Measurements from ENCODE around the gene AHCY. TPM values are rescaled to one million over a fixed set of nuclear protein-coding genes. Genes with fewer than 3 reads are reported as not detected.
"Not testable (repeated sequence)": the region's sequence is repeated elsewhere in the genome, so short reads cannot be mapped to it uniquely, and the experiment has no call there.

AHCY gene
- total RNA-seq, 3 donors from 2014 or later (not counting 1 experiment from before 2014, with no cell fraction given), result 7.1 to 8.3 (median 7.7) TPM

DNA sequence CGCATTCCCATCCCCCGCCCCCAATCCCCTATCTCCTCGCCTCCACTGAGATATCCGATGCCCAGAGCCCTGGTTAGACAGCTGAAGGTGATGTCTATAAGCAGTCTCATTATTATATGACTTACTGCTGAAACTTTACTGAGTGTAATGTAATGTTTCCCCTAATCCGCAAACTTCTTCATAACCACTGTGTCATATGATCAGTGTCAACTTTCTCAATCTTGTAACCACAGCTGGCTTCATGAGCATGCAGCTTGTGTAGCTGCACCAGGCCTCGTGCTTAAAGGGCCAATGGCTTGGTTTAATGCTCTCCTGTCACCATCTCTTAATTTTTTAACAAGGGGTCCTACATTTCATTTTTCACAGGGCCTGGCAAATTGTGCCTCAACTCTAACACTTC is 53.9 kb downstream of the AHCY start:
- Histone ChIP-seq H3K4me1 (ENCODE audit: control insufficient read depth, insufficient read depth, low read length) (peaks cover 5% of the 10 kb centered on the region), H3K27me3 (ENCODE audit: control insufficient read depth, insufficient read depth, low read length) (no peaks in the 10 kb centered on the region), H3K9me3 (ENCODE audit: control insufficient read depth, insufficient read depth, low read length) (no peaks in the 10 kb centered on the region), H3K27ac (ENCODE audit: low read length) (no peak overlapping the region), H3K4me3 (ENCODE audit: low read length) (no peak overlapping the region), H3K36me3 (ENCODE audit: control insufficient read depth, insufficient read depth, low read length) (no peaks in the 10 kb centered on the region)
- Mint-ChIP-seq H3K4me1 (peaks cover 11 to 12% of the 10 kb centered on the region in 2 donors), H3K36me3 (no peaks in the 10 kb centered on the region), H3K27ac (peak overlapping the region in 1 of 2 donors; percentile 66), H3K4me3 (no peak overlapping the region), H3K27me3 (ENCODE audit: low read depth in 2 of 2) (peaks cover 0 to 2% of the 10 kb centered on the region in 2 donors), H3K9me3 (no peaks in the 10 kb centered on the region)
- WGBS (ENCODE audit: insufficient coverage), result 34% methylated on average over 4 of the region's 6 CpGs
- TF ChIP-seq CTCF (IDR thresholded peaks at IDR 0.05), result no peak
- peak in 1 of 2 donors; percentile 14 for DNase-seq
- intact Hi-C loops (cut with micrococcal nuclease), result no loop called here
- peak; percentile 76 to 99 (median 94) for ATAC-seq

- intact Hi-C loops (cut with micrococcal nuclease), result no loop called here
- Histone ChIP-seq H3K4me1 (ENCODE audit: control insufficient read depth, insufficient read depth, low read length) (peaks cover 5% of the 10 kb centered on the region), H3K27ac (ENCODE audit: low read length) (no peak overlapping the region), H3K9me3 (ENCODE audit: control insufficient read depth, insufficient read depth, low read length) (no peaks in the 10 kb centered on the region), H3K4me3 (ENCODE audit: low read length) (no peak overlapping the region), H3K27me3 (ENCODE audit: control insufficient read depth, insufficient read depth, low read length) (no peaks in the 10 kb centered on the region), H3K36me3 (ENCODE audit: control insufficient read depth, insufficient read depth, low read length) (no peaks in the 10 kb centered on the region)
- peaks cover 11 to 12% of the 10 kb centered on the region in 2 donors for H3K4me1 Mint-ChIP-seq
- 92% methylated on average over 2 of the region's 2 CpGs for WGBS (ENCODE audit: insufficient coverage)
- no peaks in the 10 kb centered on the region for H3K36me3 Mint-ChIP-seq
- no peak for TF ChIP-seq CTCF (IDR thresholded peaks at IDR 0.05)
- H3K27ac Mint-ChIP-seq, result no peak overlapping the region
- no peak for ATAC-seq
- peaks cover under 1 to 2% of the 10 kb centered on the region in 2 donors for H3K27me3 Mint-ChIP-seq (ENCODE audit: low read depth in 2 of 2)
- H3K9me3 Mint-ChIP-seq, result no peaks in the 10 kb centered on the region
- no peak for DNase-seq
- no peak overlapping the region for H3K4me3 Mint-ChIP-seq
Measured at GRCh38 chr20:34246126-34246626, 57.0 kb downstream of the AHCY start.

DNA sequence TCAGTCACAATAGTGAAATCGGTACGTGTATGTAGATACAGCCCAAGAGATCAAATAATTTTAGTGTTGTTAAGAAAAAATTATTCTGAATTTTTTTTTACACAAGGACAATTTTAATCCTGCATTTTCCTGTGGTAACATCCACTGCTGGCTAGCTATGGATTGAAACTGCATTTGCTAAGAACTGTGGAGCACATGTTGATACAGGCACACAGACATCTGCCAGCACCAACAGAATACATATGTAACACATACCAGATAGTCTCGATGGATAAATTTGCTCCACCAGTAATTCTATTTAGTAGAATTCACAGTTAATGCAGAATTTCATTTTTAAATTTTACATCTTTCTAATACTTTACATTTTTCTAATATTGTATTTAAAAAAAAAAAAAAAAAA is 59.8 kb downstream of the AHCY start:
- Mint-ChIP-seq H3K9me3 (peaks cover 0 to 2% of the 10 kb centered on the region in 2 donors), H3K36me3 (peaks cover 4% of the 10 kb centered on the region), H3K27ac (no peak overlapping the region), H3K27me3 (ENCODE audit: low read depth in 2 of 2) (peaks cover 12 to 25% of the 10 kb centered on the region in 2 donors), H3K4me3 (no peak overlapping the region), H3K4me1 (no peaks in the 10 kb centered on the region)
- ATAC-seq (no peak), DNase-seq (no peak)
- Histone ChIP-seq H3K4me3 (ENCODE audit: low read length) (no peak overlapping the region), H3K9me3 (ENCODE audit: control insufficient read depth, insufficient read depth, low read length) (no peaks in the 10 kb centered on the region), H3K27ac (ENCODE audit: low read length) (no peak overlapping the region), H3K36me3 (ENCODE audit: control insufficient read depth, insufficient read depth, low read length) (no peaks in the 10 kb centered on the region), H3K27me3 (ENCODE audit: control insufficient read depth, insufficient read depth, low read length) (no peaks in the 10 kb centered on the region), H3K4me1 (ENCODE audit: control insufficient read depth, insufficient read depth, low read length) (no peaks in the 10 kb centered on the region)
- TF ChIP-seq CTCF (IDR thresholded peaks at IDR 0.05), result no peak
- intact Hi-C loops (cut with micrococcal nuclease), result no loop called here
- no CpG with 5 or more reads among the region's 3 CpGs for WGBS (ENCODE audit: insufficient coverage)

DNA sequence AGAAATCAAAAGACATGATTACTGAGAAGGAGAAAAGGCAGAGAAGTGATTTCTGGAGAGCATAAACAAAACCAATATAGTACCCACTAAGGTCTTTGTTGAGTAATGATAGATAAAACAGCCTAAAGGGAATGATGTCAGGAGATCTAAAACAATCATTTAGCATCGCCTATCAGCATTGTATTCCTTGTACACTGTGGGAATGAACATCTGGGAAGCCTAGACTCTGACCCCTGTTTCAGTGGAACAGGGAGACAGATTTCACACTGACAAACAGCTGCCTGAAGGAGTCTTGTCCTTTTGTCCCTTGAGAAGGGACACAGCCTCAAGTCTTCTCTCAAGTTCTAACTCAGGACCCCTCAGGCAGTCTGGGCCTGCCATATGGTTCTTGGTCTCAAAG is 60.3 kb downstream of the AHCY start:
- Histone ChIP-seq H3K36me3 (ENCODE audit: control insufficient read depth, insufficient read depth, low read length) (no peaks in the 10 kb centered on the region), H3K27ac (ENCODE audit: low read length) (no peak overlapping the region), H3K4me3 (ENCODE audit: low read length) (no peak overlapping the region), H3K9me3 (ENCODE audit: control insufficient read depth, insufficient read depth, low read length) (no peaks in the 10 kb centered on the region), H3K27me3 (ENCODE audit: control insufficient read depth, insufficient read depth, low read length) (no peaks in the 10 kb centered on the region), H3K4me1 (ENCODE audit: control insufficient read depth, insufficient read depth, low read length) (no peaks in the 10 kb centered on the region)
- intact Hi-C loops (cut with micrococcal nuclease), result no loop called here
- Mint-ChIP-seq H3K27ac (no peak overlapping the region), H3K4me3 (no peak overlapping the region), H3K27me3 (ENCODE audit: low read depth in 2 of 2) (peaks cover 17 to 30% of the 10 kb centered on the region in 2 donors), H3K36me3 (peaks cover 9% of the 10 kb centered on the region), H3K9me3 (peaks cover 2 to 5% of the 10 kb centered on the region in 2 donors), H3K4me1 (no peaks in the 10 kb centered on the region)
- no peak for TF ChIP-seq CTCF (IDR thresholded peaks at IDR 0.05)
- WGBS (ENCODE audit: insufficient coverage), result 90% methylated on average over 1 of the region's 1 CpG
- ATAC-seq, result no peak
- no peak for DNase-seq

GRCh38 chr20:34242015-34242414 is 61.1 kb downstream of the AHCY start:
- H3K27ac ChIP-seq (ENCODE audit: low read length); H3K4me3 Mint-ChIP-seq; H3K27me3 ChIP-seq (ENCODE audit: control insufficient read depth, insufficient read depth, low read length); H3K36me3 ChIP-seq (ENCODE audit: control insufficient read depth, insufficient read depth, low read length); DNase-seq; H3K4me1 ChIP-seq (ENCODE audit: control insufficient read depth, insufficient read depth, low read length); H3K9me3 Mint-ChIP-seq; H3K4me3 ChIP-seq (ENCODE audit: low read length); H3K9me3 ChIP-seq (ENCODE audit: control insufficient read depth, insufficient read depth, low read length); H3K4me1 Mint-ChIP-seq; H3K27ac Mint-ChIP-seq; ATAC-seq; intact Hi-C loops (cut with micrococcal nuclease): not testable (repeated sequence)
- 92% methylated on average over 3 of the region's 4 CpGs for WGBS (ENCODE audit: insufficient coverage)
- Mint-ChIP-seq H3K27me3 (ENCODE audit: low read depth in 2 of 2) (peaks cover 17 to 37% of the 10 kb centered on the region in 2 donors), H3K36me3 (peaks cover 14% of the 10 kb centered on the region)
